ENCODE results near the gene HNRNPDL.
A peak's percentile ranks its signal among the peaks of the same experiment; 100 is the strongest.

The HNRNPDL gene

GRCh38 chr4:82381661-82382296 is 48.5 kb downstream of the HNRNPDL start:
- DNase-seq = peak; percentile 60

GRCh38 chr4:82381235-82381634 is 49.0 kb downstream of the HNRNPDL start:
- no peak for DNase-seq

- DNase-seq = no peak
Observed at GRCh38 chr4:82380831-82381230, 49.4 kb downstream of the HNRNPDL start.

- no peak for DNase-seq
Observed at GRCh38 chr4:82380344-82380743, 49.9 kb downstream of the HNRNPDL start.

- no peak for DNase-seq
Observed at GRCh38 chr4:82376109-82376508, 54.2 kb downstream of the HNRNPDL start.

GRCh38 chr4:82373816-82374625 is 56.2 kb downstream of the HNRNPDL start, which contains the start of gene HNRNPD:
TSS of gene HNRNPD (minus strand) at chr4:82373991. CDS start at chr4:82373678, 313 bp downstream.
- peak; percentile 99 for DNase-seq

- DNase-seq = no peak
Observed at GRCh38 chr4:82373486-82373815, 56.8 kb downstream of the HNRNPDL start.
